HG02852 (cell line): Measurements from ENCODE around the gene NKIRAS2.

Experiments used
- ATAC-seq: cut with Tn5 transposase; IDR thresholded peaks from one replicate; pipeline ENCODE4 v1.9.1; 2021; ENCODE audit warnings: mild to moderate bottlenecking, moderate library complexity; ENCODE audit not compliant: unreplicated experiment

The NKIRAS2 gene

GRCh38 chr17:42053731-42054500 is 34.0 kb downstream of the NKIRAS2 start:
- ATAC-seq = no peak

DNA sequence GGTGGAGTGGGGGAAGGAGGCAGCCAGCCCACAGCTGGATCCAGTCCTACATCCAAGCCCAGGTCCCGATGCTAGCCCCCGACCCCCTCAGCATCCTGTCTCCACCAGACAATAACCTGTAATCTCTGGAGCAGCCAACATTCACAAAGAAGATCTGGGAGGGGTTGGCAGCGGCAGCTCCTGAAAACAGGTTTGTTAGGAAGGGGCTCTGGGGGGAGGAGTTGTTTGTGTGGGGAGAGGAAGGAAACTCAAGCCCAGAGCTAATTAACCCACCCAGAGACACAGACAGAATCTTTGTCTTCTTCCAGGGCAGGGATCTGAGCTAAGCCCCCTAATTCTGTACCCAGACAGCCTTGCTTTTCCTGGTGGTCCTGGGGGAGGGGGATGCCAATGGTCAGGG is 35.1 kb downstream of the NKIRAS2 start:
- no peak for ATAC-seq

GRCh38 chr17:42055496-42055895 is 35.6 kb downstream of the NKIRAS2 start:
- no peak for ATAC-seq

DNA sequence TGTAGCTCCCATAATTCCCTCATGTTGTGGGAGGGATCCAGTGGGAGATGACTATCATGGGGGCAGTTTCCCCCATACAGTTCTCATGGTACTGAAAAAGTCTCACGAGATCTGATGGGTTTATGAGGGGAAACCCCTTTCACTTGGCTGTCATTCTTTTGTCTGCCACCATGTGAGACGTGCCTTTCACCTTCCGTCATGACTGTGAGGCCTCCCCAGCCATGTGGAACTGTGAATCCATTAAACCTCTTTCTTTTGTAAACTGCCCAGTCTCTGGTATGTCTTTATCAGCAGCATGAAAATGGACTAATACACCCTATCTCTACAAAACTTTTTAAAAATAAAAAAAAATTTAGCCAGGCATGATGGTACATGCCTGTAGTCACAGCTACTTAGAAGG is 36.7 kb downstream of the NKIRAS2 start:
- no peak for ATAC-seq

GRCh38 chr17:42058063-42058462 is 38.2 kb downstream of the NKIRAS2 start:
- no peak for ATAC-seq

DNA sequence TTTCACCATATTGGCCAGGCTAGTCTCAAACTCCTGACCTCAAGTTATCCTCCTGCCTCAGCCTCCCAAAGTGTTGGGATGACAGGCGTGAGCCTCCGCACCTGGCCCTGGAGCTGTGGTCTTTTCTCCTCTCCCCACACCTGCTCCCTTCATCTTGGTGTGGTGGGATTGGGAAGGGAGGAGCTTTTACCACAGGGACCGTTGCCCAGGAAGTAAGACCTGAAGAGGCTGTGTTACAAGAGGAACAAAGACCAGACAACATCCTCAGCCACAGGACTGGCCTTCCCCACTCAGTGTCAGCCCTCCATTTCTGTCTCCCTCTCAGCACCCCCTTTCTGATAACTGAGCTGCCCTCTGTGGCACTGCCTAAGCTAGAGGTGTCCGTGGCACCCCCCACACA is 39.9 kb downstream of the NKIRAS2 start:
- no peak for ATAC-seq

DNA sequence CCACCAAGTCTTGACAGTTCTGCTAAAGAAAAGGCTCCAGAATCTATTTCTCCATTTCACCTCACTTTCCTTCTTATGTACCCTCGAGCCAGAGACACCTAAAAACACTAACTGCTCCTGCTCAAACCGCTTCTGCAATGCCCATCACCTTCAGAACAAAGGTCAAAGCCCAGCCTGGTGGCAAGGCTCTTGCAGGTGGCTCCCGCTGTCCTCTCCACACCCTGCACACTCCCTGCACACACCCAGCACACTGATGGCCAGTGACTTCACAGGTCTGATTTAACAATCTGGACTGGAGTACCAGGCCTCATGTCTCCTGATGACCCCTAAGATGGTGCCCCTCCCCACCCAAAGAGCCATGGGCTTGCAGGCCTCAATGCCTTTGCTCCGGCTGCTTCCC is 40.3 kb downstream of the NKIRAS2 start:
- no peak for ATAC-seq

DNA sequence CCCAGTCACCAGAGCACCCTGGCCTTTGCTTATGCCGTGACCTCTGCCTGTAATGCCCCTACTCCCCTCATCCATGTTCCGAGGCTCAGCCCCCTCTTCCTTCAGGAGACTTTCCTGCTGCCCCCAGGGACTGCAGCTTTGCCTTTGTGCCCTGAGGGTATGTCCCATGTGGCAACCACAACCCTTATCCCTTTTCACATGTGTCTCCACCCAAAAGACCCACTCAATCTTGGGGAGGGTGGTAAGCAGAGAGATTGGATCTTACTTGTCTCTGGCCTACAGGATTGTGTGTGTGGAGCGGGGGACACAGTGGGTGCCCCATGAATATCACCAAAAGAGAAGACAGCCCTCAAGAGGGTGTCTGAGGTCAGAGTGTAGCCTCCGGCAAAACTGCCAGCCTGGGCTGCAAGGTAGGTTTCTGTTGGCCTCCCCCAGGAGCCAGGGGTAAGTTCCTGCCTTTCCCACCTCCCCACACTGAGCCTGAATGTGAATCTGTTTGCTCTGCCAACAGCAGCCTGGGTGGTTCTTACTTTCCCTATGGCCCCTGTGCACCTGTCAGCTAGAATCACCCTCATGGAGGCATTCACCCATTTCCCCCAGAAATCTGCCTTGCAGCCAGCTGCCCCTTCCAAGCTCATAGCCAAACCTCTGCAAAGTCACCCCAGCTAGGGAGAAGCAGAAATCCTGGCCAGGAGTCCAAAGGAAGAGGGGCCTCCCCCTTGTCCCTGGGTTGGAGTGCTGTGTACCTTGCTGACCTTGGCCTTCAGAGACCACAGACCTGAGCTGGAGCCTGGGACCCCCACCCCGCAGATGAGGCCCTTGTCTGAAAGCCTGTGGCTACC is 42.0 kb downstream of the NKIRAS2 start:
- no peak for ATAC-seq

DNA sequence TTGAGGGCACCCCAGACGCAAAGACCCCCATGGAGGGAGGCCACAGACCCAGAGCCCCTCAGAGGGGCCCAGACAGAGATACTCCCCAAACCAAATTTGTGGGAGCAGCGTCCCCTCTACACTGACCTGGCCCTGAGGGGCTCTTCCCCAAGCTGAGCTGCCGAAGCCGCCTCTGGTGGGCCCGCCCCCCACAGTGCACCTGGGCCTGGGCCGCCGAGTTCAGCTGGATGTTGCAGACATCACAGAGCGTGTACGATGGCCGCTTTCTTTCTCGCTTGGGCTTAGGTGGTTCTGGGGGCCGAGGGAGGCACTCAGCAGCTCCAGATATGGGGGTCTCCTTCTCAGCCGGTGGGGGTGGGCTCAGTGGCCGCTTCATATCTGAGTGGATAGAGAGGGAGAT is 42.8 kb downstream of the NKIRAS2 start:
- no peak for ATAC-seq

- no peak for ATAC-seq
These were observed 45.3 kb downstream of the NKIRAS2 start for GRCh38 chr17:42065201-42065600.

GRCh38 chr17:42067371-42068091 is 47.6 kb downstream of the NKIRAS2 start:
- no peak for ATAC-seq

GRCh38 chr17:42068979-42069378 is 49.1 kb downstream of the NKIRAS2 start:
- ATAC-seq = no peak

- no peak for ATAC-seq
These were observed 51.9 kb downstream of the NKIRAS2 start for GRCh38 chr17:42071810-42072209.

DNA sequence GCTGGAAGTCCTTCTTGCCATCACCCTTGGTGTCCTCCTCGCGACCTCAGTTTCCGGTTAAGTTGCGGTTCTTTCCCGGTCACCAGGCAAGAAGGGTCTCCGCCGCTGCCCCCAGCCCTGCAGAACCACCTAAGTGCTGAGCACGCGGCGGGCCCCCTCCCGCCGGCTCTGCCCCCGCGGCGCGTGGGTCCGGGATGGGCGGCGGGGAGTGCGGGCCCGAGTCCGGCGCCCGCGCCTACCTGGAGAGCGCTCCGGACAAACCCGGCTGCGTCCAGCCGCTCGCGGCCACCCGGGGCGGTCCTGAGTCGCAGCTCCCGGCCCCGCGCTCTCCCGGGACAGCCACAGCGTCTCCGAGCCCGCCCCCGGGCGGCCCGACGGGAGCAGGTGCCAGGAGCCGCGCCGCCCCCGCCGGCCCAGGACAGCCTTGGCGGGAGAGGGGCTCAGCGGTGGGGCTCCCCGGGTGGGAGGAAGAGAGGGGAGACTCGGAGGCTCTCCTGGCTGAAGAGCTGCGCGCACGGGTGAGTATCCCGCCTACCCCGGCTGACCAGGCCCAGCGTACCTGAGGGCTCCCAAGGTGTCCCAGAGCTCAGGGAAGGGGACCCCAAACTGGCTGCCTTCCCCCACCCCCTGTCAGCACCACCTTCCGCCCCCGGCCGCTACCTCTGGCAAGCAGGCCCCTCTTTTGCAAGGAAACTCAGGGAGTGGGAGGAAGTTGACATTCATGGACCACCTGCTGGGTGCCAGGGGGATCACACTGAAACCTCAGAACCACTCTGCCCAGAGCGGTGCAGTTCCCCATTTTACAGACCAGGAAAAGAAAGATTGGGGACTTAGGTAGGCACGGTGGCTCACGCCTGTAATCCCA is 52.7 kb downstream of the NKIRAS2 start:
- no peak for ATAC-seq
